Measurements from ENCODE around the gene MTHFSD.

GRCh38 chr16:86500708-86501510, 54.1 kb downstream of the MTHFSD start:
- TF ChIP-seq, protein P1, sequence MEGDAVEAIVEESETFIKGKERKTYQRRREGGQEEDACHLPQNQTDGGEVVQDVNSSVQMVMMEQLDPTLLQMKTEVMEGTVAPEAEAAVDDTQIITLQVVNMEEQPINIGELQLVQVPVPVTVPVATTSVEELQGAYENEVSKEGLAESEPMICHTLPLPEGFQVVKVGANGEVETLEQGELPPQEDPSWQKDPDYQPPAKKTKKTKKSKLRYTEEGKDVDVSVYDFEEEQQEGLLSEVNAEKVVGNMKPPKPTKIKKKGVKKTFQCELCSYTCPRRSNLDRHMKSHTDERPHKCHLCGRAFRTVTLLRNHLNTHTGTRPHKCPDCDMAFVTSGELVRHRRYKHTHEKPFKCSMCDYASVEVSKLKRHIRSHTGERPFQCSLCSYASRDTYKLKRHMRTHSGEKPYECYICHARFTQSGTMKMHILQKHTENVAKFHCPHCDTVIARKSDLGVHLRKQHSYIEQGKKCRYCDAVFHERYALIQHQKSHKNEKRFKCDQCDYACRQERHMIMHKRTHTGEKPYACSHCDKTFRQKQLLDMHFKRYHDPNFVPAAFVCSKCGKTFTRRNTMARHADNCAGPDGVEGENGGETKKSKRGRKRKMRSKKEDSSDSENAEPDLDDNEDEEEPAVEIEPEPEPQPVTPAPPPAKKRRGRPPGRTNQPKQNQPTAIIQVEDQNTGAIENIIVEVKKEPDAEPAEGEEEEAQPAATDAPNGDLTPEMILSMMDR (conservative IDR thresholded peaks at IDR 0.05; ENCODE audit: low read depth, low read length), result no peak
- no peak for TF ChIP-seq EZH2phosphoT487 (IDR thresholded peaks at IDR 0.05; ENCODE audit: borderline replicate concordance, low read length)
